ENCODE results near the gene INS.

The INS gene

DNA sequence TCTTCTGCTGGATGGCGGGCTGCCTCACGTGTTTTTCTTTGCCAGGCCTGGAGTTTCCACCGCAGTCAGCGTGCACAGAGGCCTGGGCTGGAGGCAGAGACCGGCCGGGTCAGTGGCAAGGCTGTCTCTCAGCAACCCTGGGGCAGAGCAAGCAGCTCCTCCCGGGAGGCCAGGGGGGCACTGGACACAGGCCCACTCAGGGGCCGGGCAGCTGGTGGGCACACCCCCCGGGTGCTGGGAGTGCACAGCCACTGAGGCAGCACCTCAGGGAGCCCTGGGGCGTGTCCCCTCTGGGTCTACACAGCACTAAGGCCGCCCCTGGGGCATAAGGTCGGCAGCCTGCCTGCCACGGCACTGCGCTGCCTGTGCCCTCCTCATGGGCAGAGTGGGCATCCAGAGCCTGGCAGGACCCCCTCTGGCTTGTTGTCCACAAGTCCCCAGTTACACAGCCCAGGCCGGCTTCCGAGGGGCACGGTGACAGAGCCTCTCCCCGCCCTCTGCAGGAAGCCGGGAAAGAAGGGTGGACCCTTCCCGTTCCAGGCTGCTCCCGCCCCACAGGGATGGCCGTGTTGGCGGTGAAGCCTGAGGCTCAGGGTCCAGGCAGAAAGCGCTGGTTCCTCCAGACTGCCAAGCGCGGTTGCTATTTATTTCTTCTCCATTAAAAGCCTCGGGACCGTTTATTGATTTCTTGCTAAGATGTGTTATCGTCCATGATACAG is 29.1 kb upstream of the INS start:
- no peak overlapping the region for H3K27ac ChIP-seq (ENCODE audit: low read depth, low read length)
- H3K36me3 ChIP-seq (ENCODE audit: control insufficient read depth, insufficient read depth, low read length), result no peaks in the 10 kb centered on the region
- no peaks in the 10 kb centered on the region for H3K4me1 ChIP-seq (ENCODE audit: control insufficient read depth, insufficient read depth, low read length)
- H3K9ac ChIP-seq (ENCODE audit: low read length), result no peak overlapping the region
- no peak overlapping the region for H3K4me3 ChIP-seq (ENCODE audit: low read depth, low read length)
- H3K9me3 ChIP-seq (ENCODE audit: control insufficient read depth, insufficient read depth, low read depth, low read length), result no peaks in the 10 kb centered on the region
- peaks cover 3% of the 10 kb centered on the region; the same call in 1 of the 2 replicates for H3K27me3 ChIP-seq (ENCODE audit: control insufficient read depth, insufficient read depth, low read length)

DNA sequence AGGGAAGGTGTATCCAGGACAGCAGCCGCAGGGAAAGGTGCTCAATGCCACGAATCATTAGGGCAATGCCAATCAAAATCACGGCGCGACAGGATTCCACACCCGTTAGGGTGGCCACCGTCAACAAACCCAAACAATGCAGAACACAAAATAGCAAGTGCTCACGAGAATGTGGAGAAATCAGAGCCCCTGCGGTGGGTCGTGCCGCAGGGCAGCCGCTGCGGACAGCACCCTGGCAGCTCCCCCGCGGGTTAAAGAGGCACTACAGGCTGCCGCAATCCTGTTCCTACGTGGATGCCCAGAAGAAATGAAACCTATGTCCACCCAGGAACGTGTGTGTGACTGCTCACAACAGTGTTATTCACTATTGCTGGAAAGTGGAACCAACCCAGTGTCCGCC is 27.7 kb upstream of the INS start:
- peaks cover 8% of the 10 kb centered on the region; the same call in 1 of the 2 replicates for H3K27me3 ChIP-seq (ENCODE audit: control insufficient read depth, insufficient read depth, low read length)
- no peak overlapping the region for H3K4me3 ChIP-seq (ENCODE audit: low read depth, low read length)
- no peaks in the 10 kb centered on the region for H3K9me3 ChIP-seq (ENCODE audit: control insufficient read depth, insufficient read depth, low read depth, low read length)
- no peaks in the 10 kb centered on the region for H3K36me3 ChIP-seq (ENCODE audit: control insufficient read depth, insufficient read depth, low read length)
- H3K27ac ChIP-seq (ENCODE audit: low read depth, low read length), result no peak overlapping the region
- H3K4me1 ChIP-seq (ENCODE audit: control insufficient read depth, insufficient read depth, low read length), result no peaks in the 10 kb centered on the region
- H3K9ac ChIP-seq (ENCODE audit: low read length), result no peak overlapping the region

DNA sequence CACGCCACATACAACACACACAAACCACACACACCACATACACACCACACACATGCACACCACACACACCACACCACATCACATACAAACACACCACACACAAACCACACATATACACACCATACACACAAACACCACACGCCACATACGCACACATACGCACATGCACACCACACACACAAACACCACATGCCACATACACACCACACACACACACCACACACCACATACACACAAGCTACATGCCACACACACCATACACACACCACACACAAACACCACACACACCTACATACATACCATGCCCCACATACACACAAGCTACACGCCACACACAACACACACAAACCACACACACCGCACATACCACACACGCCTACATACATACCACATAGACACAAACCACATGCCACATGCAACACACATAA is 26.3 kb upstream of the INS start:
- H3K4me3 ChIP-seq (ENCODE audit: low read depth, low read length), result no peak overlapping the region
- H3K9me3 ChIP-seq (ENCODE audit: control insufficient read depth, insufficient read depth, low read depth, low read length), result no peaks in the 10 kb centered on the region
- no peaks in the 10 kb centered on the region for H3K36me3 ChIP-seq (ENCODE audit: control insufficient read depth, insufficient read depth, low read length)
- no peaks in the 10 kb centered on the region for H3K4me1 ChIP-seq (ENCODE audit: control insufficient read depth, insufficient read depth, low read length)
- peaks cover 8% of the 10 kb centered on the region; the same call in 1 of the 2 replicates for H3K27me3 ChIP-seq (ENCODE audit: control insufficient read depth, insufficient read depth, low read length)
- H3K27ac ChIP-seq (ENCODE audit: low read depth, low read length), result no peak overlapping the region
- H3K9ac ChIP-seq (ENCODE audit: low read length), result no peak overlapping the region

DNA sequence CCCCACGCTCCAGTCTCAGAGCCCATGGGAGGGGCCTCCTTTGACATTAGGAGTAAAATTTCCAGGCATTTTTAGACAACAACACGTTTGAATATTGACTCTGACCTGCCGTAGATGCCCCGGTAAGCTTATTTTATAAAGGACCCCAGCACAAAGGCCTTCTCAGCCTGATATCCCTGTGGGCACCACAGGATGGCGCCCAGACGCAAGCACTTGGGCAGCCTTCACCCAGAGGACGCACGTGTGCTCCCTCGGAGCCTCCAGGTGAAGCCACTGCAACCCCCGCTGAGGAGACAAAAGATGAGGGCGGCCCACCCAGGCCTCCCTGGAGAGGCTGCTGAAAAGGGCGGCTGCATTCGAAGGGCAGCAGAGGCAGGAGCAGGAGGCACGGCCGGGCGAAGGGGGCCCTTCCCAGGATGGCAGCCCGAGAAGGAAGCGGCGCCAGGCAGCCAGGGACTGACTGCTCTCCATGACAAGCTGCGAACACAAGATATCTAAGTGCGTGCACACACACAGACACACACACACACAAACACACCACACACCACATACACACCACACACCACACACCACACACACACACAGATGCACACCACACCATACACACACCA is 25.8 kb upstream of the INS start:
- Histone ChIP-seq H3K36me3 (ENCODE audit: control insufficient read depth, insufficient read depth, low read length) (no peaks in the 10 kb centered on the region), H3K4me1 (ENCODE audit: control insufficient read depth, insufficient read depth, low read length) (no peaks in the 10 kb centered on the region), H3K27ac (ENCODE audit: low read depth, low read length) (no peak overlapping the region), H3K27me3 (ENCODE audit: control insufficient read depth, insufficient read depth, low read length) (peaks cover 8% of the 10 kb centered on the region; the same call in 1 of the 2 replicates), H3K9me3 (ENCODE audit: control insufficient read depth, insufficient read depth, low read depth, low read length) (no peaks in the 10 kb centered on the region), H3K9ac (ENCODE audit: low read length) (no peak overlapping the region), H3K4me3 (ENCODE audit: low read depth, low read length) (no peak overlapping the region)

DNA sequence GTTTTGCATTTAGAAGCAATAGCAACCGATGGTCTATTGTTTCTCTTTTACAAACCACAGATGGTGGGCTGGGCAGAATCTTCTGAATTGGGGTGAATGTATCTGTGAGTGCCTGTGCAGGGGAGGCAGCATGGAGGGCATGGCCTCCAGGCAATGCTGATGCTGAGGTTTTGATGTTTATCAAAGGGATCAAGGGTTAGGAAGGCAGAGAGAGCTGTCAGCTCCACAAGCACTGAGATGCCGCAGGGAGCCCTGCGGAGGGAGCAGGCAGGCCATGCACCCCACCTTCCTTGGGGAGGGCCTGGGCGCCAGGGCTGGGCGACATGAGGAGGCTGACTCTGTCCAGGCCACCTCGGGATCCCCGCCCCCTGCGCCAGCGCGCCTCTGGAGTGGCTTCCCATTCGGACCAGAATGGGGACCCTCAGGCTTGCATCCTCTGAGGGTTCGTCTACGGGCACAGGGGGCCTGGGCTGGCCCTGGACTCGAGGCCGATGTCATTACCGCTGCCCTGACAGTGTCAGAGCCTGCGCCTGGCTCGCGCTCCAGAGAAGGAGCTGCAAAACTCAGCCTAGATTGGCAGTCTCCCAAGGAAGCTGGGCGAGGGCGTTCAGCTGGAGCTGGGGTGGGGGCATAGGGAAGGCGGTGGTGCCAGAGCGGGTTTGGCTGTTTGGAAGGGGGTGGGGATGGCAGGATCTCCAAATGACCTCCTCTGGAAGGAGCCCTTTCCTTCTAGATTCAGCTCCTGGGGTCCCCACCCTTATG is 24.5 kb upstream of the INS start:
- H3K27me3 ChIP-seq (ENCODE audit: control insufficient read depth, insufficient read depth, low read length), result peaks cover 8% of the 10 kb centered on the region; the same call in 1 of the 2 replicates
- H3K9me3 ChIP-seq (ENCODE audit: control insufficient read depth, insufficient read depth, low read depth, low read length), result no peaks in the 10 kb centered on the region
- no peak overlapping the region for H3K4me3 ChIP-seq (ENCODE audit: low read depth, low read length)
- H3K4me1 ChIP-seq (ENCODE audit: control insufficient read depth, insufficient read depth, low read length), result no peaks in the 10 kb centered on the region
- no peaks in the 10 kb centered on the region for H3K36me3 ChIP-seq (ENCODE audit: control insufficient read depth, insufficient read depth, low read length)
- H3K27ac ChIP-seq (ENCODE audit: low read depth, low read length), result no peak overlapping the region
- H3K9ac ChIP-seq (ENCODE audit: low read length), result no peak overlapping the region

DNA sequence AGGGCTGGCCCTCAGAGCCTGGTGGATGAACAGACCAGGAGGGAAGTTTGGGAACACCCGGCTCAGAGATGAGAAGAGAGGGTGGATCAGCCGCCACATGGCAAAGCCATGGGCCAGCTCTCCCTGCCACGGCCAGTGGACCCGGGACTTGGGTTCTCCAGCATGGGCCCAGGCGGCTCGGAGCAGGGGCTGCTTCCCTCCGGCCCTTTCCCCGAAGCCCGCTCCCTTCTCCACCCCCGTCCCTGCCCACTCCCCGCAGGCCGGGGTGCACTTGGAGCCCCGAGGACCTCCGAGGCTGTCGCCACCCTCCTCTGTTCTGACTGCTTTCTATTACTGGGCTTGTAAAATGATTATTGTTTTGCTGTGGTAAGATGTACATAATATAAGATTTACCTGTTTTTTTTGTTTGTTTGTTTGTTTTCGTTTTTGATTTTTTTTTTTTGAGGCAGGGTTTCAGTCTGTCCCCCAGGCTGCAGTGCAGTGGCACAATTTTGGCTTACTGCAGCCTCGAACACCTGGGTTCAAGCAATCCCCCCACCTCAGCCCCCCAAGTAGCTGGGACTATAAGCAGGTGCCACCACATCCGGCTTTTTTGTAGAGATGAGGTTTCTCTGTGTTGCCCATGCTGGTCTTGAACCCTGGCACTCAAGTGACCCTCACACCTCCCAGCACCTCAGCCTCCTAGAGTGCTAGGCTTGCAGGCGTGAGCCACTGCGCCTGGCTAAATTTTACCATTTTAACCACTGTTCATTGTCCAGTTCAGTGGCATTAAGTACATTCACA is 21.9 kb upstream of the INS start:
- Histone ChIP-seq H3K36me3 (ENCODE audit: control insufficient read depth, insufficient read depth, low read length) (no peaks in the 10 kb centered on the region), H3K27ac (ENCODE audit: low read depth, low read length) (no peak overlapping the region), H3K27me3 (ENCODE audit: control insufficient read depth, insufficient read depth, low read length) (peaks cover 8% of the 10 kb centered on the region; the same call in 1 of the 2 replicates), H3K4me3 (ENCODE audit: low read depth, low read length) (no peak overlapping the region), H3K4me1 (ENCODE audit: control insufficient read depth, insufficient read depth, low read length) (peaks cover 8% of the 10 kb centered on the region; the same call in 1 of the 2 replicates), H3K9ac (ENCODE audit: low read length) (no peak overlapping the region), H3K9me3 (ENCODE audit: control insufficient read depth, insufficient read depth, low read depth, low read length) (no peaks in the 10 kb centered on the region)

DNA sequence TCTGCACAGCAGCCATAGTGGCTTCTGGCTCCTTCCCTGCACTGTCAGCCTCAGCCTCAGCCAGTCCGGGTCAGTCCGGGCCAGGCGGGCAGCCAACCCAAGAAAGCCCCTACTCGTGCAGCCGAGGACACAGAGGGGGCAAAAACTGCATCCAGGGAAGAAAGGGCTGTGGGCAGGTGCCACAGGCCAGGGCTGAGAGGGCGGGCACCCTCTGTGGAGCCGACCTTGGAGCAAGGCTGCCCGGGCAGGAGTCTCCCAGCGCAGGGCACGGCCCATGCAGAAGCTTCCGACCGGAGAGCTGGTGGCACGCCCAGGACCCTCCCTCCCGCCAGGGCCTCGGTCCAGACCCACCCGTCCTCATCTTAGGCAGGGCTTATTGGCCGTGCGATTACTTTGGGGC is 21.1 kb upstream of the INS start:
- Histone ChIP-seq H3K4me1 (ENCODE audit: control insufficient read depth, insufficient read depth, low read length) (peaks cover 8% of the 10 kb centered on the region; the same call in 1 of the 2 replicates), H3K27ac (ENCODE audit: low read depth, low read length) (no peak overlapping the region), H3K36me3 (ENCODE audit: control insufficient read depth, insufficient read depth, low read length) (no peaks in the 10 kb centered on the region), H3K27me3 (ENCODE audit: control insufficient read depth, insufficient read depth, low read length) (peaks cover 8% of the 10 kb centered on the region; the same call in 1 of the 2 replicates), H3K9me3 (ENCODE audit: control insufficient read depth, insufficient read depth, low read depth, low read length) (no peaks in the 10 kb centered on the region), H3K9ac (ENCODE audit: low read length) (no peak overlapping the region), H3K4me3 (ENCODE audit: low read depth, low read length) (no peak overlapping the region)

DNA sequence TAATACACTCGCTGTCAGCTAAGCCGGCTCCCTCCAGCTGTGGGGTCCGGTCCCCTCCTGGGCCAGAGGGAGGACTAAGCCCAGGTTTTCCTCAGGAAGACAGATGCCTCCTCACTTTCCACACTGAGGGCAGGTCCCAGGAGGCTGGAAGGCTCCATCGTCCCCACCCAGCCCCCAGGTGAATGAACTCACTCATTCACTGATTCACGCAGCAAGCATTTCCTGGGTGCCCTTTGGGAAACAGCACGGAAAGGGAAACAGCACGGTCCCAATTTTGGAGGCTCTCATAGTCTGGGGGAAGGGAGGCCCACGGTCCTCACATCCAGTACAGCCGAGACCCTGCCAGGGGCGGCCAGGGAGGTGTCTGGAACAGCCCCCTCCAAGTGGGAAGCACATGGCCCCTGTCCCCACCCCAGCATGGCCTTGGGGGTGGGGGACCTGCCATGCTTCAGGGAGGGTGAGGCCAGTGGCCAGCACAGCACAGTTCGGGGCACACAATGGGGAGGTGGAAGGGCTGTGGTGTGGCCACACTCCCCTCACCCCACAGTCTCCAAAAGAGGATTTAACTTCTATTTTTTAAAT is 19.9 kb upstream of the INS start:
- Histone ChIP-seq H3K9ac (ENCODE audit: low read length) (no peak overlapping the region), H3K36me3 (ENCODE audit: control insufficient read depth, insufficient read depth, low read length) (no peaks in the 10 kb centered on the region), H3K4me1 (ENCODE audit: control insufficient read depth, insufficient read depth, low read length) (peaks cover 8% of the 10 kb centered on the region; the same call in 1 of the 2 replicates), H3K4me3 (ENCODE audit: low read depth, low read length) (no peak overlapping the region), H3K9me3 (ENCODE audit: control insufficient read depth, insufficient read depth, low read depth, low read length) (no peaks in the 10 kb centered on the region; the same call in 1 of the 2 replicates), H3K27ac (ENCODE audit: low read depth, low read length) (no peak overlapping the region), H3K27me3 (ENCODE audit: control insufficient read depth, insufficient read depth, low read length) (peaks cover 8% of the 10 kb centered on the region; the same call in 1 of the 2 replicates)

DNA sequence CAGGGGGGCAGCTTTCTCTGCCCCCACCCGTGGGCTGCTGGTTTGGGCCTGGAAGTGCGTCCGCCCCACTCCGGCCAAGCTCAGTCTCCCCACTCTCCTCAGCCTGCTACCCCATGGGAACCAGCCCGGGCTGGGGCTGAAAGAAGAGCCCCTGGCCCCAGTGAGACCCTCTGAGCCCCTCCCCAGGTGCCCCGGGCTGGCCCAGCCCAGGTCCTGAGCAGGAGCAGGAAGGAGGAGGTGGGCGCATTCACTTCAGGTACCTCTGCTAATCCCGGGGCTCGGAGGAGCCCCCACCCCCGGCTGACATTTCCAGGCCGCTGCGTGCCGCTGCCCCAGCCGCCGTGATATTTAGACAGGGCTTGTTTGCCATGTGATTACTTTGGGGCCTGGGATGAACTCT is 19.3 kb upstream of the INS start:
- H3K27ac ChIP-seq (ENCODE audit: low read depth, low read length), result no peak overlapping the region
- H3K4me3 ChIP-seq (ENCODE audit: low read depth, low read length), result no peak overlapping the region
- peaks cover 8% of the 10 kb centered on the region; the same call in 1 of the 2 replicates for H3K27me3 ChIP-seq (ENCODE audit: control insufficient read depth, insufficient read depth, low read length)
- peaks cover 8% of the 10 kb centered on the region; the same call in 1 of the 2 replicates for H3K4me1 ChIP-seq (ENCODE audit: control insufficient read depth, insufficient read depth, low read length)
- H3K9ac ChIP-seq (ENCODE audit: low read length), result no peak overlapping the region
- H3K9me3 ChIP-seq (ENCODE audit: control insufficient read depth, insufficient read depth, low read depth, low read length), result no peaks in the 10 kb centered on the region; the same call in 1 of the 2 replicates
- no peaks in the 10 kb centered on the region for H3K36me3 ChIP-seq (ENCODE audit: control insufficient read depth, insufficient read depth, low read length)

DNA sequence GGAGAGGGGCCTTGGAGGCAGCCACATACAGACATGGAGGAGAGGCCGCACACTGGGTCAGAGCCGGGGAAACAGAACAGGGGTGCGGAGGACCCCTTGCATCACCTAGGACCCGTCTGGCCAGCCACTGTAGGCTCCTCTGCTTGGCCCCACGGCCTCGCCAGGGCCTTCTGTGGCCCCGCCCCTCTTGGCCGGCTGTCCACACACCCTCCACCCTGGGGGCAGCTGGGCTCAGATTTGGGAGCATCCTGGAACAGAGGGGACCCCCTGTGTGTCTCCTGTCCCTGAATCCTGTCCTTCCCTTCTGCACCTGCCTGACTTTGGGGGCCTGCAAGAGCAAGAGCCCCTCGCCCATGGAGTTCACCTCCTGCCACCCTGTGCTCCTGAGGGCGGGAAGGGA is 18.5 kb upstream of the INS start:
- Histone ChIP-seq H3K4me3 (ENCODE audit: low read depth, low read length) (no peak overlapping the region), H3K4me1 (ENCODE audit: control insufficient read depth, insufficient read depth, low read length) (peaks cover 8% of the 10 kb centered on the region; the same call in 1 of the 2 replicates), H3K27me3 (ENCODE audit: control insufficient read depth, insufficient read depth, low read length) (no peaks in the 10 kb centered on the region), H3K9me3 (ENCODE audit: control insufficient read depth, insufficient read depth, low read depth, low read length) (no peaks in the 10 kb centered on the region; the same call in 1 of the 2 replicates), H3K9ac (ENCODE audit: low read length) (no peak overlapping the region), H3K36me3 (ENCODE audit: control insufficient read depth, insufficient read depth, low read length) (no peaks in the 10 kb centered on the region), H3K27ac (ENCODE audit: low read depth, low read length) (no peak overlapping the region)
